Mesodermal cell (in vitro differentiated cells): ENCODE results near the gene LCE6A.

ENCODE experiments used
- H3K27ac ChIP-seq: 2 replicates; pipeline ENCODE4 v1.7.0; 2013; ENCODE audit warnings: mild to moderate bottlenecking, low read depth, low read length, moderate library complexity; ENCODE audit not compliant: severe bottlenecking
- H3K36me3 ChIP-seq: 2 replicates; pipeline ENCODE4 v1.7.1; 2013; ENCODE audit warnings: mild to moderate bottlenecking, low read length, moderate library complexity; ENCODE audit not compliant: control insufficient read depth, insufficient read depth
- H3K4me1 ChIP-seq: one replicate; pipeline ENCODE4 v1.7.1; 2013; ENCODE audit warnings: mild to moderate bottlenecking, low read length; ENCODE audit not compliant: insufficient read depth, control insufficient read depth, poor library complexity, severe bottlenecking
- H3K4me3 ChIP-seq: 2 replicates; pipeline ENCODE4 v1.7.0; 2013; ENCODE audit warnings: low read length, control low read depth, mild to moderate bottlenecking; ENCODE audit not compliant: insufficient read depth, poor library complexity, severe bottlenecking; ENCODE audit errors: extremely low read depth
- H3K9me3 ChIP-seq: 2 replicates; pipeline ENCODE4 v1.7.1; 2013; ENCODE audit warnings: mild to moderate bottlenecking, low read length, moderate library complexity; ENCODE audit not compliant: control insufficient read depth
- WGBS, 2 experiments: methylation state at CpG; one replicate each; pipeline ENCODE4 v1.1.5; 2013; ENCODE audit warnings: missing lambda C conversion rate in 2 of 2; ENCODE audit not compliant: insufficient coverage in 2 of 2; 5-methylcytosine and 5-hydroxymethylcytosine counted together

Gene LCE6A

DNA sequence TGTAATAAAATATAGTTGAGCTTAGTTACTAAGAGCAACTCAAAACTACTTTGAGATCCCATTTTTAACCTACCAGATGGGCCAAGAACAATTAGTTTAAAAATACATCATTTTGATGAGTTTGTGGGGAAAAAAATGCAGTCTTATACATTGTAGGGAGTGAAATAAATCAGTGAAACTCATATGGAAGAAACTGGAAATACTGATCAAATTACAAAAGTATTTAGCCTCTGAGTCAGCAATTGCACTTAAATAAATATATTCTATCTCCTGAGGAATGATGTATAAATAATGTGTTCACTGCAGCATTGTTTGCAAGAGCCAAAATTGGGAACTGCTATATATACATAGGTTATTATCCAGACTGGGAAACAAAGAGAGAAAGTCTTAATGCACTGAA is 30.8 kb downstream of the LCE6A start:
- no peaks in the 10 kb centered on the region for H3K4me1 ChIP-seq
- no peaks in the 10 kb centered on the region for H3K9me3 ChIP-seq
- H3K27ac ChIP-seq: no peak overlapping the region
- H3K4me3 ChIP-seq: no peak overlapping the region
- no peaks in the 10 kb centered on the region for H3K36me3 ChIP-seq

DNA sequence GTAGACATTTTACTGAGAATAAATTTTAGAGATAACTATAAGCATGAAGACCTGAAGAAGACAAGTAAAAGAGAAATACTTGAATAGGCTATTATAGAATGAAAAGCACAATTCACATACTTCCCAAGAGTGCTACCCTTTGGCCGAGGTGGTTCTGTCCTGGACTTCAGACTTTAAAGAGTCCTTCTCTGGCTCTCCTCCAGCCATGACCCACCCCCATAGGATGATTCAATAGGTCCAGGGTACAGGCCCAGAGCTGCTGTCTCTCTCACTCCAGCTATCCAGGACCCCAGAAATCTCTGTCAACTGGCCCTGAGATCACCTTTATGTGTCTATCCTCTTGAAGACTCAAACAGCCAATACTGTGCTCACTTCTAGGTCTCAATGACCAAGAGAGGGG is 34.2 kb downstream of the LCE6A start:
- H3K4me3 ChIP-seq: no peak overlapping the region

DNA sequence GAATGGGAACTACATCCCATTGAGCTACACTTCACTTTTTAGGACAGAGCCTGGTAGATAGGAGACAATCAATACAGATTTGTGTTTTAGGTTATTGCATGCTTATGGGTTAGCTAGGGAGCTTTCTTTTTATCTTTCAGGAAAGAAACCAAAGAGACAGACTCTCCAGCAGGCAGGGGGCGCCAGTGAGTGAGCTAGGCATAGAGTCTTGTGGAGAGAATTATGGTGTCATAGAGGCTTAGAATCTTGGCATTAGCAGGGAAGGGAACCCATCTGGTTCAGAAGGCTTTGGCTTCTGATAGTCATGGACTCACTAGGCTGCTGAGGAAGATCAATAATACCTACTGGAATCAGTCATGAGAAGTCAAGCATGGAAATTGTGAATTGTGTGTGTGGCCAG is 35.4 kb downstream of the LCE6A start, which contains the start of gene SMCP:
Gene SMCP, plus strand, starts transcription at position 281 of the 400 bp plus-strand sequence. CDS start 6,101 bp downstream, outside the sequence.
- no peaks in the 10 kb centered on the region for H3K36me3 ChIP-seq
- no peaks in the 10 kb centered on the region for H3K4me1 ChIP-seq
- WGBS, 2 experiments: 0% methylated on average over 1 of the region's 1 CpG
- H3K4me3 ChIP-seq: no peak within 1 kb of the TSS
- peaks cover 9% of the 10 kb centered on the region for H3K9me3 ChIP-seq
- no peak within 1 kb of the TSS for H3K27ac ChIP-seq

More for the DNA sequence above, 34.2 kb downstream of the LCE6A start:
- Histone ChIP-seq H3K4me1 (no peaks in the 10 kb centered on the region), H3K27ac (no peak overlapping the region), H3K36me3 (no peaks in the 10 kb centered on the region), H3K9me3 (peaks cover 9% of the 10 kb centered on the region)
- WGBS, 2 experiments: 54 to 71% methylated on average over 1 of the region's 1 CpG

DNA sequence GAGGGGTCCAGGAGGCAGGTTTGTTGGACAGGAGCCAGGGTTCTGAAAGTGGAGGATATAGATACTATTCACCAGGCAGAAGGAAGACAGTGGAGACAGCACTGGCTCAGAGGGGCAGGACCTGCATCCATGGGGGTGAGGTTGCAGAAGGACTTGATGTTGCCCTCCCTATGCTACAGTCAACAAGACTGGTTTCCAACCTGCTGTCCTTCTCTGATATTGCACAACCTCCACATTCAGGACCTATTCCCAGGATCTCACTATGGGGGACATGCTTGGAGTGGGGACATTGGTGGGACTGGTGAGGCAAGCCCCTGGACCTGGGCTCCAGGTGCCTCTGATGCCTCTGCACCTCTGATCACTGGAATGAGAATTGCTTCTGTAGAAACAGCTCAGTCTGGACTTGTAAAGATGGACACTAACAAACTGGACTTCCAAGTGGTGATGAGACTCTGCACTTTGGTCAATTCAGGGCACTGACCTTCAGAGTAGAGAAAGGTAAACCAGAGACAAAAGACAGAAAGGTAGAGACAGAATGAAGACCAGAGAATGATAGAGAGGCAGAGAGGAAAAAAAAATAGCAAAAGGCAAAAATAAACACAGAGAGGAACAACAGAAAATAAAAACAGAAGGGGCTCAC is 37.0 kb downstream of the LCE6A start:
- no peak overlapping the region for H3K27ac ChIP-seq
- peaks cover 12% of the 10 kb centered on the region for H3K9me3 ChIP-seq
- no peaks in the 10 kb centered on the region for H3K36me3 ChIP-seq
- no peak overlapping the region for H3K4me3 ChIP-seq
- no peaks in the 10 kb centered on the region for H3K4me1 ChIP-seq

DNA sequence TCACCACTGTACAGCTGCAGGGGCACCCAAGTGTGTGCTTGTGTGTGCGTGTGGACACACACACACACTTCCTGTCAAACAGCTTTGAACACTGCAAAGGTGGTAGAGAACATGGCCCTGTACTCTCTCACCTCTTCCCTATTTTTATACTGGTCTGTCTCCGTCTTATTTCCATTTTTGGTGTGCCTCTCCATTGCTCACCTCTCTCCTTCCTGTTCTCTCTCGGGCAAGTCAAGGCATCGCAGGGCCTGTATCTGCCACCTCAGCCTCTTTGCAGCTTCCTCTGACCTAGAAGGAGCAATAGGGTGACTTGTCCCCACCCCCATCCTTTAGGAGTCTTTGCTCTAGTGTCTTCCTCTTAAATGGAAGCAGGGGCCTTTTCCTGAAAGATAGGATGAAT is 37.7 kb downstream of the LCE6A start:
- WGBS, 2 experiments: 73 to 80% methylated on average over 2 to 4 of the region's 4 CpGs
- Histone ChIP-seq H3K4me3 (no peak overlapping the region), H3K36me3 (no peaks in the 10 kb centered on the region), H3K9me3 (peaks cover 13% of the 10 kb centered on the region), H3K4me1 (no peaks in the 10 kb centered on the region), H3K27ac (no peak overlapping the region)

DNA sequence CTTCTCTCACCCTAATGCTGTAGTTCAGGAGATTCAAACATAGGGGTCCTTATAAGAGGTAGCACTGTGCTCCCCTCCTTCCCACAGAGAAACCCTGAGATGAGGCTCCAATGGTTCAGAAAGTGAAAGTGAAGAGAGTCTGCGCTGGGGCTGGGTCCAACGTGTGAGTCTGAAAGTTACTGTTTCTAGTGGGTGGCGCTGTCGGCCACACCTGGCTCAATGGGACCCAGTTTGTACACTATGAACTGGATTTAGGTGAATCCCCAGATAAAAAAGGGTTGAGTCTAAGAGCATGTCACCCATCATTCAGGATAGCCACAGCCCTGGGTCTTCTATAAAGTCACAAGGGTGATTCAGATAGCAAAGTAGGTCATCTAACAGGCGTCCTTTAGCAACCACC is 38.3 kb downstream of the LCE6A start:
- Histone ChIP-seq H3K4me3 (no peak overlapping the region), H3K9me3 (peaks cover 13% of the 10 kb centered on the region), H3K36me3 (no peaks in the 10 kb centered on the region), H3K27ac (no peak overlapping the region), H3K4me1 (no peaks in the 10 kb centered on the region)
- WGBS, 2 experiments: 79 to 89% methylated on average over 4 of the region's 5 CpGs

DNA sequence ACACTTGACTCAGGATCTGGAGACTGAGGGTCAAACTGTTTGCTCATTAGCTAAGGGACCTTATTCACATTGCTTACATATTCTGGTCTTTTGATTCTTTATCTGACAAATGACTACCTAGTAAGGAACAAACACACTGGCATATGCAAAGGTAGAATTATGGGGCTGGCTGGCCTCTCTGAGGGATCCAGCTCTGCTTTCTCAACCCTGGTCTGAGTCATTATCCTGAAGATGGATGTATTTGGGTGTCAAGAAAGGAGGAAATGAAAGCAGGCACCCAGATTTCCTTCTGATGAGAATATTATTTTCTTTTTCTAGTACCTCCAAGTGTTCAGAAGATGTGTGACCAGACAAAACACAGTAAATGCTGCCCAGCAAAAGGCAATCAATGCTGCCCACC is 41.4 kb downstream of the LCE6A start:
- H3K4me3 ChIP-seq: no peak overlapping the region
- H3K4me1 ChIP-seq: no peaks in the 10 kb centered on the region
- H3K27ac ChIP-seq: no peak overlapping the region

DNA sequence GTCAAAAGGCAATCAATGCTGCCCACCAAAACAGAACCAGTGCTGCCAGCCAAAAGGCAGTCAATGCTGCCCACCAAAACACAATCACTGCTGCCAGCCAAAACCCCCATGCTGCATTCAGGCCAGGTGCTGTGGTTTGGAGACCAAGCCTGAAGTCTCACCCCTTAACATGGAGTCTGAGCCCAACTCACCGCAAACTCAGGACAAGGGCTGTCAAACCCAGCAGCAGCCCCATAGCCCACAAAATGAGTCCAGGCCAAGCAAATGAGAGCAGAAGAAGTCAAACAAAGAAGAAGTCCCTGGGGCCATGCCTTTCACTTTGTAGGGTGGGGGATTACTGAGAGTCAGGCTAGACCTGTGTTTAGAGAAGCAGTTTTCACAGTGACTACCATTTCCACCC is 41.9 kb downstream of the LCE6A start:
- Histone ChIP-seq H3K4me3 (no peak overlapping the region), H3K9me3 (peaks cover 13% of the 10 kb centered on the region), H3K27ac (no peak overlapping the region), H3K36me3 (no peaks in the 10 kb centered on the region), H3K4me1 (no peaks in the 10 kb centered on the region)
- 100% methylated on average over 1 of the region's 1 CpG for WGBS, 2 experiments

More for the DNA sequence above, 41.4 kb downstream of the LCE6A start:
- H3K36me3 ChIP-seq: no peaks in the 10 kb centered on the region
- peaks cover 13% of the 10 kb centered on the region for H3K9me3 ChIP-seq

DNA sequence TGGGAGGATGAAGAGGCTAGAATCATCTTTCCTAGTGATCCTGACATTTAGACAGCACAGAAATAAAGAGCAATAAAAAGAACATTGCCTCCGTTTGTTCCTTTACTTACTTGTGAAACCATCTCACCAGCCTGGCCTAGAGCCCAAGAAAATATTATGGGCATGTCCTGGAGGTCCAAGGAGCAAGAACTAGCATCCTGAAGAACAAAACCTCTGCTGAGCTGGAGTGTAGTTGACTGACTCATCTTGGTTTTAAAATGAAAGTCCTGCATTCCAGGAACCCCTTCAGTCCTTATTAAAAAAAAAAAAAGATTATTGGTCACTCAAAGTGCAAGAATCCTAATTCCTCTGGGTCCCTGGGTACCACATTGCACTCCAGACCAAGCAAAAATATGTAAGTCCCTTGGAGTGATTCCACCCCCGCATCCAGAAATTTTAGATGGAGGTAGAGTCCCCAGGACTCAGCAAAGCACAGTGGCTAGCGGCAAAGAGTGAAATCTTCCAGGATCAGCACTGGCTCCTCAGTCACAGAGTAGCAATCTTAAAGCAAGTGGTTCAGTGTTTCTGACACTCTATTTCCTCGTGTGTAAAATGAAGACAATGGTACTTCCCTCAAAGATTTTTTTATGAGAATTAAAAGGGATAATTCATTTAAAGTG is 42.4 kb downstream of the LCE6A start:
- no peaks in the 10 kb centered on the region for H3K36me3 ChIP-seq
- peaks cover 13% of the 10 kb centered on the region for H3K9me3 ChIP-seq
- H3K4me3 ChIP-seq: no peak overlapping the region
- WGBS, 2 experiments: 69 to 100% methylated on average over 1 to 2 of the region's 4 CpGs
- H3K4me1 ChIP-seq: no peaks in the 10 kb centered on the region
- H3K27ac ChIP-seq: no peak overlapping the region

DNA sequence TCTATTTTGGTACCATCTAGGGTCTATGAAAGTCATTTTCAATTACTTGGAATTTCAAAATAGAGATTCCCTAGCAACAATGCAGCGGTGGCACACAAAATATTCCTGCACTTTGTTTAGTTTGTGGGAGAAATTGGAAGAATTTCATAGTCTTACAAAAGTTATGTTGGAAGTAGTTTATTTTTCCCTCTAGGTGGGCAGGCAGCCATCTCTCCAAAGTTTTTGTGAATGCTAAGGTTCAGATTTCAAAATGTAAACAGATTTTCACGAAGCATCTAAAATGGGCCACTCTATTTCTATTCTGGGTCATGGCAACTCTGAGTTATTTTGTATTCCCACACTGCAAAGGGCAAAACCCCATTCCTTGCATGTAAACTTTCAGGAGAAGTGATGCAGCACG is 43.4 kb downstream of the LCE6A start:
- no peaks in the 10 kb centered on the region for H3K36me3 ChIP-seq
- H3K4me1 ChIP-seq: no peaks in the 10 kb centered on the region

DNA sequence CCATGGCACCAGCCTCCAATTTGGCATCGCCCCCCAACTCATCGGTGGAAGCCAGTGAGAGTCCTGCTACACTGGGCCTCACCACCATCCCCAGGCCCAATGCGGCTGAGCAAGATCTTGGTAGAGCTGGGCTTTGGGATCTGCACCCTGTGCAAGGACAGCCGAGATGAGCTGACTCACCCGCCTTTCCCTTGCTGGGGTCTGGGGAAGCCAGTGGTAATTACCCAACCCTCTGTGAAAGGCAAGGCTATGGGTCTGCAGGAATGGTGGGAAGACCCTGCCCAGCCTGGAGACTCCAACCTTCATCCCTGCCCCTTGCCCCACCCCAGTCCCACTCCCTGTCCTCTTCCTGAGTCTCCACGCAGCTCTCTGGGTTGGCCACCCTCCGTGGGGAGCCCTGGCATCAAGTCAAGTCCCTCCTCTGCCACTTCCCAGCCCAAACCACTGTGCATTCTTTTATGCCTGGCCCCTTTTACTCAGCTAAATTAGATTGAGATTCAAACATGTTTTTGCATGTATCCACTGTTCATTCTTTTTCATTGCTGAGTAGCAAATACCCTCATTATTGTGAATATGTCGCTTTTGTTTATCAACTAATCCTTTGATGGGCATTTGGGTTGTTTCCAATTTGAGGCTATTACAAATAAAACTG is 44.2 kb downstream of the LCE6A start:
- Histone ChIP-seq H3K27ac (no peak overlapping the region), H3K36me3 (no peaks in the 10 kb centered on the region), H3K4me1 (no peaks in the 10 kb centered on the region), H3K9me3 (peaks cover 4% of the 10 kb centered on the region), H3K4me3 (no peak overlapping the region)
- WGBS, 2 experiments: 23 to 45% methylated on average over 3 to 5 of the region's 8 CpGs

More for the DNA sequence above, 43.4 kb downstream of the LCE6A start:
- 40 to 43% methylated on average over 2 of the region's 3 CpGs for WGBS, 2 experiments
- peaks cover 5% of the 10 kb centered on the region for H3K9me3 ChIP-seq
- H3K4me3 ChIP-seq: no peak overlapping the region
- no peak overlapping the region for H3K27ac ChIP-seq
